ENCODE data around the gene KCTD20.
"Not testable (repeated sequence)": the region's sequence is repeated elsewhere in the genome, so short reads cannot be mapped to it uniquely, and the experiment has no call there.

The KCTD20 gene

GRCh38 chr6:36463676-36464075, 20.9 kb downstream of the KCTD20 start:
- H3K4me1 ChIP-seq (ENCODE audit: insufficient read depth, insufficient read length) = no peaks in the 10 kb centered on the region
- no peak overlapping the region for H3K9ac ChIP-seq (ENCODE audit: insufficient read length, low read depth)
- TF ChIP-seq ZNF274 (IDR thresholded peaks at IDR 0.05; ENCODE audit: low read depth, low read length) (no peak), YY1 (IDR thresholded peaks at IDR 0.05; ENCODE audit: insufficient read depth, insufficient read length) (no peak), SUZ12 (IDR thresholded peaks at IDR 0.05; ENCODE audit: extremely low read depth, insufficient read depth, insufficient read length) (no peak)
- no peaks in the 10 kb centered on the region for H3K9me3 ChIP-seq (ENCODE audit: insufficient read depth, low read length)
- H3K27me3 ChIP-seq (ENCODE audit: insufficient read depth, insufficient read length) = no peaks in the 10 kb centered on the region
- H3K36me3 ChIP-seq (ENCODE audit: insufficient read depth, insufficient read length, low read length) = no peaks in the 10 kb centered on the region
- H3K4me3 ChIP-seq (ENCODE audit: insufficient read length, low read depth) = no peak overlapping the region
- no peak for DNase-seq (ENCODE audit: low read depth, low spot score)

GRCh38 chr6:36464233-36464632, 21.4 kb downstream of the KCTD20 start:
- Histone ChIP-seq H3K9ac (ENCODE audit: insufficient read length, low read depth) (no peak overlapping the region), H3K4me3 (ENCODE audit: insufficient read length, low read depth) (no peak overlapping the region), H3K27me3 (ENCODE audit: insufficient read depth, insufficient read length) (no peaks in the 10 kb centered on the region), H3K9me3 (ENCODE audit: insufficient read depth, low read length) (no peaks in the 10 kb centered on the region), H3K4me1 (ENCODE audit: insufficient read depth, insufficient read length) (no peaks in the 10 kb centered on the region), H3K36me3 (ENCODE audit: insufficient read depth, insufficient read length, low read length) (no peaks in the 10 kb centered on the region)
- no peak for DNase-seq (ENCODE audit: low read depth, low spot score)
- no peak for TF ChIP-seq YY1 (IDR thresholded peaks at IDR 0.05; ENCODE audit: insufficient read depth, insufficient read length)
- no peak for TF ChIP-seq ZNF274 (IDR thresholded peaks at IDR 0.05; ENCODE audit: low read depth, low read length)
- TF ChIP-seq SUZ12 (IDR thresholded peaks at IDR 0.05; ENCODE audit: extremely low read depth, insufficient read depth, insufficient read length) = no peak

- Histone ChIP-seq H3K27me3 (ENCODE audit: insufficient read depth, insufficient read length) (no peaks in the 10 kb centered on the region), H3K4me1 (ENCODE audit: insufficient read depth, insufficient read length) (no peaks in the 10 kb centered on the region), H3K9me3 (ENCODE audit: insufficient read depth, low read length) (no peaks in the 10 kb centered on the region), H3K36me3 (ENCODE audit: insufficient read depth, insufficient read length, low read length) (peaks cover 26% of the 10 kb centered on the region), H3K4me3 (ENCODE audit: insufficient read length, low read depth) (no peak overlapping the region), H3K9ac (ENCODE audit: insufficient read length, low read depth) (no peak overlapping the region)
- no peak for DNase-seq (ENCODE audit: low read depth, low spot score)
- TF ChIP-seq YY1 (IDR thresholded peaks at IDR 0.05; ENCODE audit: insufficient read depth, insufficient read length) (no peak), ZNF274 (IDR thresholded peaks at IDR 0.05; ENCODE audit: low read depth, low read length) (no peak), SUZ12 (IDR thresholded peaks at IDR 0.05; ENCODE audit: extremely low read depth, insufficient read depth, insufficient read length) (no peak)
Observed at GRCh38 chr6:36467625-36468024, 24.8 kb downstream of the KCTD20 start.

GRCh38 chr6:36469148-36469661, 26.4 kb downstream of the KCTD20 start:
- no peak for DNase-seq (ENCODE audit: low read depth, low spot score)
- Histone ChIP-seq H3K9me3 (ENCODE audit: insufficient read depth, low read length) (no peaks in the 10 kb centered on the region), H3K36me3 (ENCODE audit: insufficient read depth, insufficient read length, low read length) (peaks cover 26% of the 10 kb centered on the region), H3K4me3 (ENCODE audit: insufficient read length, low read depth) (no peak overlapping the region), H3K4me1 (ENCODE audit: insufficient read depth, insufficient read length) (no peaks in the 10 kb centered on the region), H3K27me3 (ENCODE audit: insufficient read depth, insufficient read length) (no peaks in the 10 kb centered on the region), H3K9ac (ENCODE audit: insufficient read length, low read depth) (no peak overlapping the region)
- TF ChIP-seq SUZ12 (IDR thresholded peaks at IDR 0.05; ENCODE audit: extremely low read depth, insufficient read depth, insufficient read length) (no peak), YY1 (IDR thresholded peaks at IDR 0.05; ENCODE audit: insufficient read depth, insufficient read length) (no peak), ZNF274 (IDR thresholded peaks at IDR 0.05; ENCODE audit: low read depth, low read length) (no peak)

- Histone ChIP-seq H3K27me3 (ENCODE audit: insufficient read depth, insufficient read length) (no peaks in the 10 kb centered on the region), H3K9me3 (ENCODE audit: insufficient read depth, low read length) (no peaks in the 10 kb centered on the region), H3K4me1 (ENCODE audit: insufficient read depth, insufficient read length) (no peaks in the 10 kb centered on the region), H3K4me3 (ENCODE audit: insufficient read length, low read depth) (no peak overlapping the region), H3K36me3 (ENCODE audit: insufficient read depth, insufficient read length, low read length) (peaks cover 32% of the 10 kb centered on the region), H3K9ac (ENCODE audit: insufficient read length, low read depth) (no peak overlapping the region)
- DNase-seq (ENCODE audit: low read depth, low spot score) = no peak
- TF ChIP-seq YY1 (IDR thresholded peaks at IDR 0.05; ENCODE audit: insufficient read depth, insufficient read length) (no peak), ZNF274 (IDR thresholded peaks at IDR 0.05; ENCODE audit: low read depth, low read length) (no peak), SUZ12 (IDR thresholded peaks at IDR 0.05; ENCODE audit: extremely low read depth, insufficient read depth, insufficient read length) (no peak)
Observed at GRCh38 chr6:36469946-36470345, 27.1 kb downstream of the KCTD20 start.

- Histone ChIP-seq H3K4me1 (ENCODE audit: insufficient read depth, insufficient read length) (no peaks in the 10 kb centered on the region), H3K27me3 (ENCODE audit: insufficient read depth, insufficient read length) (no peaks in the 10 kb centered on the region), H3K36me3 (ENCODE audit: insufficient read depth, insufficient read length, low read length) (peaks cover 39% of the 10 kb centered on the region), H3K4me3 (ENCODE audit: insufficient read length, low read depth) (no peak overlapping the region), H3K9ac (ENCODE audit: insufficient read length, low read depth) (no peak overlapping the region), H3K9me3 (ENCODE audit: insufficient read depth, low read length) (no peaks in the 10 kb centered on the region)
- no peak for DNase-seq (ENCODE audit: low read depth, low spot score)
- TF ChIP-seq SUZ12 (IDR thresholded peaks at IDR 0.05; ENCODE audit: extremely low read depth, insufficient read depth, insufficient read length) (no peak), ZNF274 (IDR thresholded peaks at IDR 0.05; ENCODE audit: low read depth, low read length) (no peak), YY1 (IDR thresholded peaks at IDR 0.05; ENCODE audit: insufficient read depth, insufficient read length) (no peak)
Observed at GRCh38 chr6:36478051-36478526, 35.3 kb downstream of the KCTD20 start.

GRCh38 chr6:36479256-36479655, 36.5 kb downstream of the KCTD20 start:
- no peaks in the 10 kb centered on the region for H3K27me3 ChIP-seq (ENCODE audit: insufficient read depth, insufficient read length)
- no peak overlapping the region for H3K4me3 ChIP-seq (ENCODE audit: insufficient read length, low read depth)
- DNase-seq (ENCODE audit: low read depth, low spot score) = no peak
- H3K9me3 ChIP-seq (ENCODE audit: insufficient read depth, low read length) = no peaks in the 10 kb centered on the region
- TF ChIP-seq YY1 (IDR thresholded peaks at IDR 0.05; ENCODE audit: insufficient read depth, insufficient read length) (no peak), ZNF274 (IDR thresholded peaks at IDR 0.05; ENCODE audit: low read depth, low read length) (no peak), SUZ12 (IDR thresholded peaks at IDR 0.05; ENCODE audit: extremely low read depth, insufficient read depth, insufficient read length) (no peak)
- no peak overlapping the region for H3K9ac ChIP-seq (ENCODE audit: insufficient read length, low read depth)
- peaks cover 47% of the 10 kb centered on the region for H3K36me3 ChIP-seq (ENCODE audit: insufficient read depth, insufficient read length, low read length)
- H3K4me1 ChIP-seq (ENCODE audit: insufficient read depth, insufficient read length) = no peaks in the 10 kb centered on the region

- H3K4me3 ChIP-seq (ENCODE audit: insufficient read length, low read depth); H3K9me3 ChIP-seq (ENCODE audit: insufficient read depth, low read length); H3K9ac ChIP-seq (ENCODE audit: insufficient read length, low read depth); H3K4me1 ChIP-seq (ENCODE audit: insufficient read depth, insufficient read length); H3K27me3 ChIP-seq (ENCODE audit: insufficient read depth, insufficient read length); DNase-seq (ENCODE audit: low read depth, low spot score): not testable (repeated sequence)
- peaks cover 73% of the 10 kb centered on the region for H3K36me3 ChIP-seq (ENCODE audit: insufficient read depth, insufficient read length, low read length)
Observed at GRCh38 chr6:36483326-36483725, 40.5 kb downstream of the KCTD20 start.

Measured in NT2/D1 (cell line).